Measurements from ENCODE around the gene PTPN14. TPM values are rescaled to one million over a fixed set of nuclear protein-coding genes. Genes with fewer than 3 reads are reported as not detected.
"Not testable (repeated sequence)": the region's sequence is repeated elsewhere in the genome, so short reads cannot be mapped to it uniquely, and the experiment has no call there.

Gene PTPN14
- total RNA-seq, 6 donors from 2014 or later, result 15.4 to 42.9 (median 27.0) TPM

- no peaks in the 10 kb centered on the region for H3K27me3 ChIP-seq
- no peak for ATAC-seq (ENCODE audit: low FRiP score in 2 of 2)
- no peak for TF ChIP-seq CTCF (IDR thresholded peaks at IDR 0.05)
- TF ChIP-seq POLR2A (IDR thresholded peaks at IDR 0.05), result no peak
- no peak for TF ChIP-seq POLR2AphosphoS5 (IDR thresholded peaks at IDR 0.05)
- TF ChIP-seq EP300 (IDR thresholded peaks at IDR 0.05), result no peak
Observed at GRCh38 chr1:214583113-214583512, 31.7 kb upstream of the PTPN14 start.

GRCh38 chr1:214582289-214582891 lies 31.0 kb upstream of the PTPN14 start:
- Histone ChIP-seq H3K4me3 (no peak overlapping the region), H3K27me3 (no peaks in the 10 kb centered on the region), H3K36me3 (no peaks in the 10 kb centered on the region), H3K4me1 (no peaks in the 10 kb centered on the region), H3K9me3 (no peaks in the 10 kb centered on the region), H3K27ac (no peak overlapping the region)
- ATAC-seq (ENCODE audit: low FRiP score in 2 of 2), result no peak
- no peak for DNase-seq
- 69 to 86% methylated on average over 7 of the region's 7 CpGs for WGBS, 2 donors
- no peak for TF ChIP-seq EP300 (IDR thresholded peaks at IDR 0.05)
- no peak for TF ChIP-seq CTCF (IDR thresholded peaks at IDR 0.05)

More at GRCh38 chr1:214583113-214583512, 31.7 kb upstream of the PTPN14 start:
- Histone ChIP-seq H3K36me3 (no peaks in the 10 kb centered on the region), H3K4me1 (no peaks in the 10 kb centered on the region), H3K4me3 (no peak overlapping the region), H3K27ac (no peak overlapping the region), H3K9me3 (no peaks in the 10 kb centered on the region)
- no peak for DNase-seq
- WGBS, 2 donors, result 81 to 84% methylated on average over 6 of the region's 6 CpGs

- Histone ChIP-seq H3K4me1 (no peaks in the 10 kb centered on the region), H3K27me3 (no peaks in the 10 kb centered on the region), H3K9me3 (peaks cover 0 to 6% (median 1%) of the 10 kb centered on the region in 4 donors), H3K36me3 (no peaks in the 10 kb centered on the region), H3K27ac (no peak overlapping the region), H3K4me3 (no peak overlapping the region)
- no peak for DNase-seq
- TF ChIP-seq CTCF (IDR thresholded peaks at IDR 0.05) (no peak), POLR2AphosphoS5 (IDR thresholded peaks at IDR 0.05) (no peak), POLR2A (IDR thresholded peaks at IDR 0.05) (no peak), EP300 (IDR thresholded peaks at IDR 0.05) (no peak)
- 46 to 54% methylated on average over 2 of the region's 2 CpGs for WGBS, 2 donors
- ATAC-seq (ENCODE audit: low FRiP score in 2 of 2), result no peak
Observed at GRCh38 chr1:214581785-214582184, 30.4 kb upstream of the PTPN14 start.

- no peaks in the 10 kb centered on the region for H3K36me3 ChIP-seq
- ATAC-seq (ENCODE audit: low FRiP score in 2 of 2) (no peak), DNase-seq (no peak)
- TF ChIP-seq EP300 (IDR thresholded peaks at IDR 0.05) (no peak), CTCF (IDR thresholded peaks at IDR 0.05) (no peak), POLR2AphosphoS5 (IDR thresholded peaks at IDR 0.05) (no peak), POLR2A (IDR thresholded peaks at IDR 0.05) (no peak)
- H3K9me3 ChIP-seq, result peaks cover 0 to 21% (median 13%) of the 10 kb centered on the region in 4 donors
- no peaks in the 10 kb centered on the region for H3K27me3 ChIP-seq
- H3K4me1 ChIP-seq, result no peaks in the 10 kb centered on the region
- no peak overlapping the region for H3K4me3 ChIP-seq
- H3K27ac ChIP-seq, result no peak overlapping the region
Observed at GRCh38 chr1:214579183-214579582, 27.8 kb upstream of the PTPN14 start.

- not testable (repeated sequence) for DNase-seq; H3K27ac ChIP-seq; H3K36me3 ChIP-seq; H3K27me3 ChIP-seq; ATAC-seq (ENCODE audit: low FRiP score in 2 of 2); H3K4me3 ChIP-seq
- Histone ChIP-seq H3K4me1 (peaks cover 0 to 15% (median 0%) of the 10 kb centered on the region in 4 donors), H3K9me3 (peaks cover 0 to 21% (median 13%) of the 10 kb centered on the region in 4 donors)
- 70 to 92% methylated on average over 3 of the region's 3 CpGs for WGBS, 2 donors
Observed at GRCh38 chr1:214576120-214576519, 24.7 kb upstream of the PTPN14 start.

Measured in upper lobe of left lung (tissue), 6 donors.